SHP77 treated with DMSO at 0.1 percent for 48 hours (cell line): ENCODE data around the gene C6orf120.
A peak's percentile ranks its signal among the peaks of the same experiment; 100 is the strongest.

Experiments
- DNase-seq: peaks from one replicate; lab custom pipeline; 2025; lab: John Stamatoyannopoulos, UW

The C6orf120 gene

DNA sequence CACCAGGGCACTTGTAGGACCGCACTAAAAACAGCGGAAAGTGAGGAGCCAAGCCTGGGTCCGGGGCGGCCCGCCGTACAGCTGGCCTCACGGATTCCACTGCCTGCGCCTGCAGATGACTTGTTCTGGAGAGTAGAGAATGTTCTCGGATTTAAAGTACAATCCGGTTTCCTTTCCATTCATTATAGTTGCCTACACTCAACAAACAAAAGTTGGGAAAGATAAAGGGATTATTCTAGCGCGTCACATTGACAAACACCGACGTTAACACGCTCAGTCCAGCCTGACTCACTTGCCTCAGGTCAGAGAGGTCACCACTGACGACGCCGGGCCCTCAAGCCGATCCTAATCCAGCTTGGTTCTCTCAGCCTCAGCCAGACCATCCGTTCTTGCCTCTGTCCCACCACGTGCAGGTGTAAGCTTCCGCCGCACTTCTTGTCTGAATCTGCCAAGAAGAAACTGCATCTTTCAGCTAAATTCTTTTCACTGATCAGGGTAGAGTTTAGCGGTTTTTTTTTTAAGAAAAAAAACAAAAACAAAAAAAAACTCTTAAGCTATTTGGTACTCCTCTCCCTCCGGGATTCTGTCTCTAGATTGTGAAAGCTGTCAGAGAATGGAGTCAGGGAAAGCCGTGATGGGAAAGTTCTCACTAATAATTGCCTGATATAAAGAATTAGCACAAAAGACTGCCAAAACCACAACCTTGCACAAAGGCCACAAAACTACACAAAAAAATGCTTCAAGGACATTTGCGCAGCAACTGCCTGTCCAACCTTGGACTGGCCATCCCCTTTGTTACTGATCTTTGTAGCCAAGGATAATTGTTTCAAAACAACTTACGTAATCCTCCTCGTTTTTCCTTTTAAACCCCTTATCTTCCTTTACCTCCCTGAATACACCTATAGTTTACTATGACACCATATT, 23.5 kb downstream of the C6orf120 start:
- peak; percentile 34 for DNase-seq

DNA sequence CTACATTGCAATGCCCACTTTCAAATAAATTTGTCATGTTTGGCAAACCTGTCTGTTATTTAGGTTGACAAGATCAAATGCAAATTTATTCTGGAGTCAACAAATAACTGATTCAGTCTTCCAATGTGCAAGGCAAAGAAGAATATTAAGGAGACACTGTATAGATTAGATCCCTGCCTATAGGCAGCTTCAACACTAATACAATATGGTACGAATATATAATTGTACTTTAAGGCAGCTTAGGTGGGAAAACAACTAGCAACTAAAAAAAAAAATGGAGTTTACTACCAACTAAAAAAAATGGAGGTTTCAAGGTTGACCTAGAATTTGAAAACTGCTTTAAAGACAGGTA, 24.1 kb downstream of the C6orf120 start:
- DNase-seq = no peak

- no peak for DNase-seq
Observed at GRCh38 chr6:169726963-169727362, 25.0 kb downstream of the C6orf120 start.

GRCh38 chr6:169729961-169730360, 28.0 kb downstream of the C6orf120 start:
- DNase-seq = no peak

DNA sequence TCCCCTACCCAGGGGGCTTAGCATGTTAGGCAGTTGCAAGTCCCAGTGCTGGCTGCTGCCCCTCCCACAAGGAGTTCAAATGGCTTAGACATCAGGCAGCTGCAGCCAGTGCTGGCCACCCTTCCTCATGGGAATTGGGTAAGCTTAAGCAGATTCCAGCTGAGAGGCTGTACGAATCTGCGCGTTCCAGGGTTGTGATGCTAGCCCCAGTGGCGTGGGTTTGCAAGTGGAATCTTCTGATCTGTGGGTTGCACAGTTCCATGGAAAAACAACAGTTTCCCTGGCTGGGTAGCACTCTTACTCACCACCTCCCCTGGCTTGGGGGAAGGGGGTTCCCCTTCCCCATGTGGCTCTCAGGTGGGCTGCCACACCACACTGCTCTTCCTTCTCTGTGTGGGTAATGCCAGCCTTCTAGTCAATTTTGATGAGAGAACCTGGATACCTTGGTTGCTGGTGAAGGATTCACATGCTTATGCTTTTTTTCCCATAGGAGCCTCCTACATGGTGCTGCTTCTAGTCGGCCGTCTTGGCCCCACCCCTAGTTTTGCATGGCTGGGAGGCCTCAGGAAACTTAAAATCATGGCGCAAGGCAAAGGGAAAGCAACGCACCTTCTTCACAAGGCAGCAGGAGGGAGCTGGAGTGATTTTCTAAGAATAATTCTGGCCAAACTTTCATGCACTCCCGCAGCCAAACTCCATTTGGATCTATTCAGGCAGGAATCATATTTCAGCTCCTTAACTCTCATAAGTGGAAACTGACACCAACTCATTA, 36.5 kb downstream of the C6orf120 start:
- DNase-seq = no peak

- DNase-seq = no peak
Observed at GRCh38 chr6:169738976-169739529, 37.1 kb downstream of the C6orf120 start.

DNA sequence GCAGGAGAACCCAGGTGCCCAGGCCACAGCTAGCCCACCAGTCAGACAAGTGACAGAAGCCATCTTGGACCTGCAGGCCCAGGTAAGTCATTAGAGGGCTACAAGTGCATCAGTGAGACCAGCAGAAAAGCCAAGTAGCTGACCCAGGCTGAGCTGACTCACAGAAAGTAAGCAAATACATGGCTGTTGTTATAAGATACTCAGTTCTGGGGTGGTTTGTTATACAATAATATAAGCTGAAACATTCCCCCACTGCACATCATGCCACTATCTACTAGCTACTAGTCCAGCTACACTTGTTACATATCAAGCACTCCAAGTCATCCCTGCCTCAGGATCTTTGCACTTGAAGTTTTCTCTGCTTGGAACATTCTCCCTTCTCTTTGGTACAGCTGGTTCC, 39.4 kb downstream of the C6orf120 start:
- DNase-seq = no peak

GRCh38 chr6:169745405-169745804, 43.5 kb downstream of the C6orf120 start:
- no peak for DNase-seq

DNA sequence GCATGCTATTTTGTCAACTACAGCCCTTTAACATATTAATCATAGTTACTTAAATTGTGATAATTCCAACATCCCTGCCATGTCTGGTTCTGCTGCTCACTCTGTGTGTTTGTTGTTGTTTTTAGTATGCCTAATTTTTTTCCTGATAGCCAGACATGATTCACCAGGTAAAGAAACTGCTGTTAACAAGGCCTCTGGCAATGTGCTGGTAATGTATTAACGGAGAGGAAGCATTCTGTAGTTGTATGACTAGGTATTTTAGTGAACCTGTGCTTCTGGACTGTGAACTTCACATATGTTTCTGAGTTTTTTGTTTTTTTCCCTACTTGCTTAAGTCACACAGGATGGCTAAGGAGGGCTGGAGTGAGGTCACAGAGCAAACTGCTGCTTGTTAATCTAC, 44.6 kb downstream of the C6orf120 start:
- DNase-seq = no peak

- peak; percentile 76 for DNase-seq
Observed at GRCh38 chr6:169751242-169752073, 49.5 kb downstream of the C6orf120 start, which contains the start of the genes DYNLT2 and ERMARD. Gene DYNLT2 (minus strand): TSS chr6:169751572. CDS start chr6:169751458, 114 bp downstream. Gene ERMARD (plus strand): TSS chr6:169751622. CDS start chr6:169751658, 36 bp downstream.

DNA sequence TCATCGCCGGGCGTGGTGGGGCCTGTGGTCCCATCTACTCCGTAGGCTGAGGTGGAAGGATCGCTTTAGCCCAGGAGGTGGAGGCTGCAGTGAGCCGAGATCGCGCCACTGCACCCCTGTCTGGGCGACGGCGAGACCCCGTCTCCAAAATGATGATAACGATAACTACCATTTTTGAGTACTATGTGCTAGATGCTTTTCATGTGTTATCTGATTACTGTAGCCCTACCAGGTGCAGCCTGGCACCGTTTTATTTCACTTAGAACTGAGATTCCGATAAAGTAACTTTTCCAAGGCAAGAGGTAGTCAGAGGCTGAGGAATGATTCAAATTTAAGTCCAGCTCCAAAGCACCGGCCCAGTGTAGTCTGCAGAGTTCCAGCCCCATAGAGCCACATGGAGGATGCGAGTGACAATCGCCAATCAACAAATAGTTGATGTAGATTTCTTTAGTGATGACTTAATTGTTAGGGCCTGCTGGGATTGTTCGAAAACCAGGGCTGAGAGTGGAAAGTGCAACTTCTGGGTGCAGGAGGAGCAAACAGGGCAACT, 50.2 kb downstream of the C6orf120 start:
- no peak for DNase-seq
